Lower leg skin (tissue), 4 donors: Measurements from ENCODE around the gene VPS33A. TPM values are rescaled to one million over a fixed set of nuclear protein-coding genes. Genes with fewer than 3 reads are reported as not detected.

Experiments
- DNase-seq, 2 donors: peaks; one replicate each; pipeline ENCODE4 v3.0.0-alpha.2; 2019; ENCODE audit warnings: low spot score in 2 of 2
- H3K4me3 ChIP-seq: fragments of 200-600 bp; sonication (generic); 2 replicates; pipeline ENCODE4 v1.5.1; 2017; ENCODE audit warnings: mild to moderate bottlenecking, low read depth; ENCODE audit not compliant: poor library complexity, severe bottlenecking
- POLR2A ChIP-seq, 2 donors: fragments of 450-650 bp; IDR thresholded peaks; one replicate each; pipeline ENCODE4 v1.6.1; 2016 to 2017; ENCODE audit warnings: antibody characterized with exemption in 2 of 2, mild to moderate bottlenecking in 1 of 2, moderate library complexity in 1 of 2
- WGBS, 2 donors: methylation state at CpG; one replicate each; pipeline ENCODE4 v1.1.5; 2018; 5-methylcytosine and 5-hydroxymethylcytosine counted together
- intact Hi-C: fragments of 100-400 bp; cut with DNase I; formaldehyde crosslinking; loops from one replicate; pipeline ENCODE4 v1.15.0; 2023; ENCODE audit warnings: low total_unique reads
- total RNA-seq, 4 donors: library from RNA; depleted of rRNA; stranded (reverse); fragments of >200 nt; gene quantifications; one replicate each; pipeline ENCODE4 v1.1.0, GENCODE V29; 2016
- TF ChIP-seq, protein P1 (sequence below), 3 donors: fragments of 450-650 bp; IDR thresholded peaks; one replicate each; pipeline ENCODE4 v1.5.1; 2016; ENCODE audit warnings: antibody characterized with exemption in 3 of 3, mild to moderate bottlenecking in 3 of 3, moderate library complexity in 2 of 3

The VPS33A gene
- total RNA-seq, 4 donors from 2014 or later: 13.5 to 22.4 (median 17.3) TPM

GRCh38 chr12:122197612-122197966 is 68.7 kb downstream of the VPS33A start:
- TF ChIP-seq POLR2A (IDR thresholded peaks at IDR 0.05): no peak
- TF ChIP-seq, protein P1, sequence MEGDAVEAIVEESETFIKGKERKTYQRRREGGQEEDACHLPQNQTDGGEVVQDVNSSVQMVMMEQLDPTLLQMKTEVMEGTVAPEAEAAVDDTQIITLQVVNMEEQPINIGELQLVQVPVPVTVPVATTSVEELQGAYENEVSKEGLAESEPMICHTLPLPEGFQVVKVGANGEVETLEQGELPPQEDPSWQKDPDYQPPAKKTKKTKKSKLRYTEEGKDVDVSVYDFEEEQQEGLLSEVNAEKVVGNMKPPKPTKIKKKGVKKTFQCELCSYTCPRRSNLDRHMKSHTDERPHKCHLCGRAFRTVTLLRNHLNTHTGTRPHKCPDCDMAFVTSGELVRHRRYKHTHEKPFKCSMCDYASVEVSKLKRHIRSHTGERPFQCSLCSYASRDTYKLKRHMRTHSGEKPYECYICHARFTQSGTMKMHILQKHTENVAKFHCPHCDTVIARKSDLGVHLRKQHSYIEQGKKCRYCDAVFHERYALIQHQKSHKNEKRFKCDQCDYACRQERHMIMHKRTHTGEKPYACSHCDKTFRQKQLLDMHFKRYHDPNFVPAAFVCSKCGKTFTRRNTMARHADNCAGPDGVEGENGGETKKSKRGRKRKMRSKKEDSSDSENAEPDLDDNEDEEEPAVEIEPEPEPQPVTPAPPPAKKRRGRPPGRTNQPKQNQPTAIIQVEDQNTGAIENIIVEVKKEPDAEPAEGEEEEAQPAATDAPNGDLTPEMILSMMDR (IDR thresholded peaks at IDR 0.05): no peak
- DNase-seq: no peak
- WGBS, 2 donors: 48 to 67% methylated on average over 1 of the region's 1 CpG
- H3K4me3 ChIP-seq: no peak overlapping the region
- intact Hi-C loops: no loop called here

GRCh38 chr12:122195405-122195804 is 70.9 kb downstream of the VPS33A start:
- H3K4me3 ChIP-seq: no peak overlapping the region
- no peak for DNase-seq
- intact Hi-C loops: no loop called here
- TF ChIP-seq POLR2A (IDR thresholded peaks at IDR 0.05): no peak
- TF ChIP-seq, protein P1 (IDR thresholded peaks at IDR 0.05): no peak
- 92 to 97% methylated on average over 4 of the region's 4 CpGs for WGBS, 2 donors

- intact Hi-C loops: no loop called here
- no peak overlapping the region for H3K4me3 ChIP-seq
- no peak for TF ChIP-seq POLR2A (IDR thresholded peaks at IDR 0.05)
- TF ChIP-seq, protein P1 (IDR thresholded peaks at IDR 0.05): no peak
- no peak for DNase-seq
- 55 to 69% methylated on average over 1 of the region's 1 CpG for WGBS, 2 donors
Measured at GRCh38 chr12:122194804-122195203, 71.5 kb downstream of the VPS33A start.

DNA sequence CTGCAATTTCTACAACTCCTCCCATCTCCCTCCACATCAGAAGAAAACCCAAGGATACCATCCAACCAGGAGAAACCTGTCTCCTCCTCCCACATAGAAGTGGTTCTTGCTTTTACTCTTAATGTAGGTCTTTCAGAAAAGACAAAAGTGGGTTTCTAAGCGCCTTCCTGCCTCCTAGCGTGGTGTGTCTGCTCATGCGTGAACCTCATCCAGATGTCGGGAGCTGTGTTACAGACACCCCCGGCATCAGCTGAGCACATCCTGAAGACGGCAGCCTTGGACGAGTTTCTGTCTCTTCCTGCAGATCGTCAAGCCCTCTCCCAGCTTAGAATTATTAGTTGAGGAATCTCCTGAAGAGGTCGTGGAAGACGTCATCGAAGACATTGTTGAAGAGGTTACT is 73.9 kb downstream of the VPS33A start:
- TF ChIP-seq, protein P1 (IDR thresholded peaks at IDR 0.05): no peak
- TF ChIP-seq POLR2A (IDR thresholded peaks at IDR 0.05): no peak
- no peak for DNase-seq
- 78 to 82% methylated on average over 11 of the region's 11 CpGs for WGBS, 2 donors
- intact Hi-C loops: no loop called here
- no peak overlapping the region for H3K4me3 ChIP-seq

DNA sequence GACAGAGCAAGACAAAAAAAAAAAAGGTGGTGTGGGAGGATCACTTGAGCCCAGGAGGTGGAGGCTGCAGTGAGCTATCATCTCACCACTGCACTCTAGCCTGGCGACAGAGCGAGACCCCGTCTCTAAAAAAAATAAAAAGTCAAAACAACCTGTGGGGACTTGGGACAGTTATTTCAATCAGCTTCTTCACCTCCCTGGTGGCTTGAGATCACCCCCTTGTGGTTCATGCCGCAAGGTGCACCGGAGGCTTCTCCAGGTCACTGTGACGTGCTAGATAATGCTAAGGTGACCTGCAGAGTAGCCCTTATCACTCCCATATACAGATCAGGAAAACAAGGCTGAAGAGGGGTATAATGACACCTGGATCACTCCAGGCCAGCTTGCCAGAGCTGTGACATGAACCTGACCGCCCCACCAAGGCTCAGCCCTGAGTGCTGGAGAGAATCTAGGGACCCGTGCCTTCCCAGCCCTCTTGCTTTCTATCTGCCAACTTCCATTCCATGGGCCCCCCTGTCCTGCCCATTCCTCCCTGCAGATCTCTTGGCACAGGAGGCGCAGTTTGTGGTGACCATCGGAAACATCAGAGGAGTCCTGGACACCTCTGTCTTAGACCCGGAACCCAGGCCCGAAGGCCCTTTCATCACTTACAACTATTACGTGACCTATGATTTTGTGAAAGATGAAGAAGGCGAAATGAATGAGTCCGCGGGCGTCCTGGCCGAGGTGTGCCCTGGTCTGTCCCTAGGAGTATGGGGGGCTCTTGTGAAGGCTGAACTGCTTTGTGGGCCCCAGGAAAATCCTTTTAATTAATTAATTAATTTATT is 75.2 kb downstream of the VPS33A start:
- WGBS, 2 donors: 68% methylated on average over 18 of the region's 18 CpGs

More for the DNA sequence above, 75.2 kb downstream of the VPS33A start:
- DNase-seq: peak in 1 of 2 donors; percentile 28
- TF ChIP-seq POLR2A (IDR thresholded peaks at IDR 0.05): no peak
- TF ChIP-seq, protein P1 (IDR thresholded peaks at IDR 0.05): no peak
- H3K4me3 ChIP-seq: no peak overlapping the region
- intact Hi-C loops: no loop called here
